Measurements from ENCODE around the gene MCRIP1. TPM values are rescaled to one million over a fixed set of nuclear protein-coding genes. Genes with fewer than 3 reads are reported as not detected.
A peak's percentile ranks its signal among the peaks of the same experiment; 100 is the strongest.

The MCRIP1 gene
- total and polyA plus RNA-seq, 2 of the 13 experiments (the other 11 are each of a cell fraction or from before 2014, with no cell fraction given): 79.7 to 84.9 TPM

DNA sequence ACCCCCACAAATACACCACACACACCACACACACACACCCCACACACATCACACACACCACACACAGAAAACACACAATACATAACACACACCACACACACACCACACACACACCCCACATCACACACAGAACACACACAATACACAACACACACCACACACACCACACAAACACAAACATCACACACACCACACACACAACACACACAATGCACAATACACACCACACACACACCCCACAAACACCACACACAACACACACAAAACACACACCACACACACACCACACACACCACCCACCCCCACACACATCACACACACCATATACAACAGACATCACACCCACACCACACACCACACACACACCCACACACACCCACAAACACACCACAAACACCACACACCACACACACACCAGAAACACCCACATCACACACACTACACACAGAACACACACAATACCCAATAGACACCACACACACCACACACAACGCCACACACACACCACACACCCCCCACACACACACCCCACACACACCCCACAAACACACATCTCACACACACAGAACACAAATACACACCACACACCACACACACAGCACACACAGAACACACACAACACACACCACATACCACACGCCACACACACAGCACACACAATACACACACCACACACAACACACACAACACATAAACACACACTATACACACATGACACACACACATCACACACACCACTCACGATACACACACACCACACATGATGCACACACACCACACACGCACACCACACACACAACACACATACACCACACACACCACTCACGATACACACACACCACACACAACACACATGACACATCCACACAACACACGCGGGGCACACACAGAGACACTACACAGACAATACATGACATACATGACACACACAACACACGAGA, 40.1 kb downstream of the MCRIP1 start (continued):
- TF ChIP-seq BATF2 (CRISPR knock-in tag; IDR thresholded peaks at IDR 0.05) (0 out of 2 replicates have a peak, but pooled peaks have one; percentile 14), WIZ (CRISPR knock-in tag; IDR thresholded peaks at IDR 0.05) (no peak), ZNF839 (CRISPR knock-in tag; IDR thresholded peaks at IDR 0.05; ENCODE audit: borderline replicate concordance) (peak; percentile 44; the same call in 1 of the 2 replicates), IKZF1 (IDR thresholded peaks at IDR 0.05) (0 out of 2 replicates have a peak, but pooled peaks have one; percentile 24), AGO2 (optimal IDR thresholded peaks at IDR 0.05; ENCODE audit: low read depth, low read length) (no peak), CREB1 (IDR thresholded peaks at IDR 0.05) (peak; percentile 32; the same call in 1 of the 2 replicates), CREB1 (CRISPR knock-in tag; IDR thresholded peaks at IDR 0.05) (no peak), RAD51 (IDR thresholded peaks at IDR 0.05; ENCODE audit: borderline replicate concordance) (0 out of 2 replicates have a peak, but pooled peaks have one; percentile 15), ZNF207 (IDR thresholded peaks at IDR 0.05; ENCODE audit: borderline replicate concordance) (peak; percentile 96; the same call in 1 of the 2 replicates), NONO (IDR thresholded peaks at IDR 0.05) (peak; percentile 49; the same call in 1 of the 2 replicates), NONO (CRISPR knock-in tag; conservative IDR thresholded peaks at IDR 0.05) (no peak), FOXP1 (IDR thresholded peaks at IDR 0.05) (0 out of 2 replicates have a peak, but pooled peaks have one; percentile 25), FOXP1 (CRISPR knock-in tag; IDR thresholded peaks at IDR 0.05) (no peak)
- TF ChIP-seq, protein P1, sequence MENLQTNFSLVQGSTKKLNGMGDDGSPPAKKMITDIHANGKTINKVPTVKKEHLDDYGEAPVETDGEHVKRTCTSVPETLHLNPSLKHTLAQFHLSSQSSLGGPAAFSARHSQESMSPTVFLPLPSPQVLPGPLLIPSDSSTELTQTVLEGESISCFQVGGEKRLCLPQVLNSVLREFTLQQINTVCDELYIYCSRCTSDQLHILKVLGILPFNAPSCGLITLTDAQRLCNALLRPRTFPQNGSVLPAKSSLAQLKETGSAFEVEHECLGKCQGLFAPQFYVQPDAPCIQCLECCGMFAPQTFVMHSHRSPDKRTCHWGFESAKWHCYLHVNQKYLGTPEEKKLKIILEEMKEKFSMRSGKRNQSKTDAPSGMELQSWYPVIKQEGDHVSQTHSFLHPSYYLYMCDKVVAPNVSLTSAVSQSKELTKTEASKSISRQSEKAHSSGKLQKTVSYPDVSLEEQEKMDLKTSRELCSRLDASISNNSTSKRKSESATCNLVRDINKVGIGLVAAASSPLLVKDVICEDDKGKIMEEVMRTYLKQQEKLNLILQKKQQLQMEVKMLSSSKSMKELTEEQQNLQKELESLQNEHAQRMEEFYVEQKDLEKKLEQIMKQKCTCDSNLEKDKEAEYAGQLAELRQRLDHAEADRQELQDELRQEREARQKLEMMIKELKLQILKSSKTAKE (CRISPR knock-in tag; IDR thresholded peaks at IDR 0.05; ENCODE audit: borderline replicate concordance): 0 out of 2 replicates have a peak, but pooled peaks have one; percentile 27
- TF ChIP-seq, protein P2, sequence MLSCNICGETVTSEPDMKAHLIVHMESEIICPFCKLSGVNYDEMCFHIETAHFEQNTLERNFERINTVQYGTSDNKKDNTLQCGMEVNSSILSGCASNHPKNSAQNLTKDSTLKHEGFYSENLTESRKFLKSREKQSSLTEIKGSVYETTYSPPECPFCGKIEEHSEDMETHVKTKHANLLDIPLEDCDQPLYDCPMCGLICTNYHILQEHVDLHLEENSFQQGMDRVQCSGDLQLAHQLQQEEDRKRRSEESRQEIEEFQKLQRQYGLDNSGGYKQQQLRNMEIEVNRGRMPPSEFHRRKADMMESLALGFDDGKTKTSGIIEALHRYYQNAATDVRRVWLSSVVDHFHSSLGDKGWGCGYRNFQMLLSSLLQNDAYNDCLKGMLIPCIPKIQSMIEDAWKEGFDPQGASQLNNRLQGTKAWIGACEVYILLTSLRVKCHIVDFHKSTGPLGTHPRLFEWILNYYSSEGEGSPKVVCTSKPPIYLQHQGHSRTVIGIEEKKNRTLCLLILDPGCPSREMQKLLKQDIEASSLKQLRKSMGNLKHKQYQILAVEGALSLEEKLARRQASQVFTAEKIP (CRISPR knock-in tag; IDR thresholded peaks at IDR 0.05; ENCODE audit: borderline replicate concordance): no peak
